ENCODE data around the gene TAF3. TPM values are rescaled to one million over a fixed set of nuclear protein-coding genes. Genes with fewer than 3 reads are reported as not detected.
"Not testable (repeated sequence)": the region's sequence is repeated elsewhere in the genome, so short reads cannot be mapped to it uniquely, and the experiment has no call there.

Gene TAF3
- polyA plus RNA-seq, 3 donors from 2014 or later: 3.5 to 13.2 (median 5.5) TPM

DNA sequence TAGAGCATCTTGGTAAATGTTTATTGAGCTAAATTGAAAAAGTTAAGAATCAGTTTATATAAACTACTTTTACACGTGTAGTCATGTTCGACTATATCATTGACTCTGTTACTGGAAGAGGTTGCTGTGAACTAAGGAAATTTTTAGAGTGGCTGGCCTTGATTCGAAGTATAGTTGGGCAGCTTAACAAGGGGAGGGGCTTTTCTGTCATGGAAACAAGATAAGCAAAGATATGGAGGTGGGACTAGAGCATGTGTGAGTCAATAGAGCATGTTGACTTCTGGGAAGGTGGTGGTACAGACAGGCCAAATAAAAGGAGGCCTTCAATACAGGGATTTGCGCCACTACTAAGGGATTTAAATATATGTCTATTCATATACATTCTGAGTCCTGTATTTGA, 22.7 kb upstream of the TAF3 start:
- peaks cover 10 to 46% of the 10 kb centered on the region in 2 donors for H3K4me1 Mint-ChIP-seq
- no peak overlapping the region for H3K27ac Mint-ChIP-seq
- no peak overlapping the region for H3K4me3 Mint-ChIP-seq

GRCh38 chr10:7797582-7797981, 20.7 kb upstream of the TAF3 start:
- Mint-ChIP-seq H3K9me3 (no peaks in the 10 kb centered on the region), H3K27me3 (ENCODE audit: low read depth in 3 of 3) (no peaks in the 10 kb centered on the region), H3K36me3 (peaks cover 24 to 36% (median 26%) of the 10 kb centered on the region in 3 donors), H3K27ac (peak overlapping the region in 1 of 6 donors; percentile 51), H3K4me3 (no peak overlapping the region), H3K4me1 (peaks cover 10 to 28% of the 10 kb centered on the region in 2 donors)
- DNase-seq: no peak

More for the DNA sequence above, 22.7 kb upstream of the TAF3 start:
- H3K27me3 Mint-ChIP-seq (ENCODE audit: low read depth in 3 of 3): no peaks in the 10 kb centered on the region
- no peaks in the 10 kb centered on the region for H3K9me3 Mint-ChIP-seq
- H3K36me3 Mint-ChIP-seq: peaks cover 18 to 24% (median 18%) of the 10 kb centered on the region in 3 donors
- no peak for DNase-seq

DNA sequence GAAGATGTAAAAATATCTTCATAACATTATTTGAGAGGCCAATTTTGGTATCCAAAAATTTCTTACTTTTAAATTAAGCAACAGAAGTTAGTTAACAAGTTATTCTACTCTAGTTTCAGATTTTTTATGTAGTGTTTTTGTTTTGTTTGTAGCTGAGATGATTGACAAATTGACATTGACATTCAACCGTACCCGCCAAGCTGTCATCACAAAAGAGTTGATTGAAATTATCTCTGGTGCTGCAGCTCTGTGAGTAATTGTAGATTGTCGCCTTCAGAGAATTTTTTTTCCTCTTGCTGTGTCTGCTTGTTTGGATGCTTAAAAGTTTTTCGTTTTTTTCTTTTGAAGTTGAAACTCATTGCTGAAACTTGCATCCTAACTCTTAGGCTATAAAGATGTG, 15.7 kb upstream of the TAF3 start:
- Mint-ChIP-seq H3K4me3 (no peak overlapping the region), H3K27ac (no peak overlapping the region), H3K4me1 (no peaks in the 10 kb centered on the region), H3K27me3 (ENCODE audit: low read depth in 3 of 3) (no peaks in the 10 kb centered on the region), H3K9me3 (no peaks in the 10 kb centered on the region), H3K36me3 (peaks cover 31 to 56% (median 44%) of the 10 kb centered on the region in 3 donors)
- DNase-seq: no peak

GRCh38 chr10:7804216-7804615, 14.1 kb upstream of the TAF3 start:
- H3K9me3 Mint-ChIP-seq: no peaks in the 10 kb centered on the region
- no peaks in the 10 kb centered on the region for H3K27me3 Mint-ChIP-seq (ENCODE audit: low read depth in 3 of 3)
- H3K4me1 Mint-ChIP-seq: no peaks in the 10 kb centered on the region
- no peak overlapping the region for H3K4me3 Mint-ChIP-seq
- DNase-seq: no peak
- H3K36me3 Mint-ChIP-seq: peaks cover 30 to 53% (median 44%) of the 10 kb centered on the region in 3 donors
- no peak overlapping the region for H3K27ac Mint-ChIP-seq

DNA sequence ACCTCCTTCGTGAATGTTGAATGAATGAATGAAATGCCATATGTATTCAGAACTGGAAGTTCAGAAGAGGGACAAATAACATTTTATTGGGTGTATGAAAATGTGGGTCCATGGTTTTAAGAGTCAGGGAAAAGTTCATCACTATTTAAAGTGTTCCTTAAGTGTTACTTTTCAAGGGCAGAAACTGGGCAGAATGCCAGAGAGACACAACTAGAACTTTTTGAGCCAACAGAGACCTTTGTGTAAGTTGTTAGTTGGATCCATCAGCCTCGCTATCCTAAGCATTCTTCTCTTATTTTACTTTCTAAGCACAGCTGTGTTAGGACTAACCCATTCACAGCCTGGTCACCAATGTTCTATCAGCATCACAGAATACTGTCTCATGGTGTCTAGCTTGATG, 13.6 kb upstream of the TAF3 start:
- Mint-ChIP-seq H3K36me3 (peaks cover 26 to 48% (median 38%) of the 10 kb centered on the region in 3 donors), H3K27me3 (ENCODE audit: low read depth in 3 of 3) (peaks cover 0 to 4% (median 0%) of the 10 kb centered on the region in 3 donors), H3K9me3 (no peaks in the 10 kb centered on the region), H3K4me1 (no peaks in the 10 kb centered on the region), H3K27ac (no peak overlapping the region), H3K4me3 (no peak overlapping the region)
- DNase-seq: no peak

DNA sequence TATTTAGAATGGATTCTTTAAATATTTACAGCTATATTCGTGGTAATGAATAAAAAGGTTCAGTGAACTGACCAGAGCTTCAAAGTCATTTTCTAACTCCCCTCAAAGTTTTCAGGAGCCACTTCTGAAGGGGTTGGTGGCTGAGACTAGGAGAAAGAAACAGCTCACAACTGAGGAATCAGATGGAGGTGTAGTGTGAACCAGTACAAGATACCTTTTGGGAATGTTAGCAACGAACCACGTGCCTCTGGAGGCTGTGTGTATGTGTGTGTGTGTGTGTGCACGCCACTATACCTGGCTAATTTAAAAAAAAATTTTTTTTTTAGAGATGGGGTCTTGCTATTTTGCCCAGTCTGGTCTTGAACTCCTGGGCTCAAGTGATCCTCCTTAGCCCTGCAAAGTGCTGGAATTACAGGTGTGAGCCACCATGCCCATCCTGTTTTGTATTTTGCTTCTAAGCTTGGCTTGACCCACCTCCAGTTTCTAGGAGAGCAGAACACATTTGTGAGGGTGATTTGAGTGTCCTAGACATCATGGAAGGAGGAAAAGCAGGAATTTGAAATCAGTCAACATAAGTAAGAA, 9.5 kb upstream of the TAF3 start:
- no peaks in the 10 kb centered on the region for H3K9me3 Mint-ChIP-seq
- H3K4me1 Mint-ChIP-seq: no peaks in the 10 kb centered on the region
- peak overlapping the region in 1 of 6 donors; percentile 21 for H3K27ac Mint-ChIP-seq
- no peak overlapping the region for H3K4me3 Mint-ChIP-seq
- peaks cover 0 to 4% (median 2%) of the 10 kb centered on the region in 3 donors for H3K27me3 Mint-ChIP-seq (ENCODE audit: low read depth in 3 of 3)
- DNase-seq: no peak
- H3K36me3 Mint-ChIP-seq: peaks cover 13 to 19% (median 18%) of the 10 kb centered on the region in 3 donors

DNA sequence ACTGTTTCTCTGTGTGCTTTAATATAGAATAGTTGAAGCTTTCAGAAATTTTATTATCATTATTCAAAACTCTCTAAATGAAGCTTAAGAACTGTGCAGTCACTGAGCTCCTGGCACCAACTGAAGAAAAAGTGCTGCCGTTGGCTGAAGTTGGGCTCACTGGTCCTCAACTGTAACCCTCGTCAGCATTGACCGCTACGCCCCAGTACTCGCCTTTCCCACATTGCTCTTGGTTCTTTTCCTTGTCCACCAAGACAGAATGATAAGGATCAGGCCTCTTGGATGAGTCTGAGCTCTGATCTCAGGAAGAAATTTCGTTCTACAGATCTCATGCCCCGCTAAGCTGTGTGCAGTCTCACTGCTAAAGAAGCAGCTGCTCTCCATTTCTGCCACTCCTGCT, 7.9 kb upstream of the TAF3 start:
- peaks cover 0 to 4% (median 2%) of the 10 kb centered on the region in 3 donors for H3K27me3 Mint-ChIP-seq (ENCODE audit: low read depth in 3 of 3)
- no peak overlapping the region for H3K4me3 Mint-ChIP-seq
- H3K4me1 Mint-ChIP-seq: no peaks in the 10 kb centered on the region
- peaks cover 5 to 9% (median 9%) of the 10 kb centered on the region in 3 donors for H3K36me3 Mint-ChIP-seq
- no peak for DNase-seq
- H3K27ac Mint-ChIP-seq: peak overlapping the region in 1 of 6 donors; percentile 45
- no peaks in the 10 kb centered on the region for H3K9me3 Mint-ChIP-seq

DNA sequence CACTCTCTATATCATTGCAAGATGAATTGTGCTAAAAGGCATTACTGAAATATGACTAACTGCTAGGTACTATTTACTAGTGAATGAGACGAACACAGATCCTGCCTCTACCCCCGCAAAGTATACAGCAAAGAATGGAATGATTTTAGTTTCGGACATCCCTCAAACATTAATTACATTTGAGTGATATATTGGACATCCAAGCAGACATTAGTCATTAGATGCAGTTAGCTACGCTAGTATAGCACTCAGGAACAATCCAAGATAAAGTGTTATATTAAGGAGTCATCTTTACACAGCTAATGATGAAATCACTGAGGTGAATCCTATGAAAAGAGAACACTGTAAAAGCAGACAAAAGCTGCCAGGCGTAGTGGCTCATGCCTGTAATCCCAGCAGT, 7.3 kb upstream of the TAF3 start:
- DNase-seq: no peak
- Mint-ChIP-seq H3K27ac (peak overlapping the region in 3 of 6 donors; percentile 12 to 45 (median 42)), H3K27me3 (ENCODE audit: low read depth in 3 of 3) (peaks cover 0 to 4% (median 2%) of the 10 kb centered on the region in 3 donors), H3K9me3 (no peaks in the 10 kb centered on the region), H3K36me3 (peaks cover 5 to 9% (median 9%) of the 10 kb centered on the region in 3 donors), H3K4me1 (no peaks in the 10 kb centered on the region), H3K4me3 (no peak overlapping the region)

DNA sequence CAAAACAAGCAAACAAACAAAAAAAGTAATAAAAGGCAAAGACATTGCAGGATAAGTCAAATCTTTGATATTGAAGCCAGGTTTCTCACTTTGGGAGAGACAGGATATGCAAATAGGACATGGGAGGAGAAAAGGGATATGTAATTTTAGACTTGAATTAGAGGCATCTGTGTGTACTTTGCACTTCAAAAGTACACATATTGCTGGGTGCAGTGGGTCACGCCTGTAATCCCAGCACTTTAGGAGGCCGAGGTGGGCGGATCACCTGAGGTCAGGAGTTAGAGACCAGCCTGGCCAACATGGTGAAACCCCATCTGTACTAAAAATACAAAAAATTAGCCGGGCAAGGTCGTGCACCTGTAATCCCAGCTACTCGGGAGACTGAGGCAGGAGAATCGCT, 6.6 kb upstream of the TAF3 start:
- H3K4me3 Mint-ChIP-seq; DNase-seq; H3K36me3 Mint-ChIP-seq; H3K9me3 Mint-ChIP-seq; H3K4me1 Mint-ChIP-seq; H3K27ac Mint-ChIP-seq; H3K27me3 Mint-ChIP-seq (ENCODE audit: low read depth in 3 of 3): not testable (repeated sequence)

- Mint-ChIP-seq H3K4me3 (no peak overlapping the region), H3K27ac (no peak overlapping the region), H3K27me3 (ENCODE audit: low read depth in 3 of 3) (peaks cover 3 to 17% (median 6%) of the 10 kb centered on the region in 3 donors), H3K4me1 (peaks cover 10 to 17% of the 10 kb centered on the region in 2 donors), H3K36me3 (no peaks in the 10 kb centered on the region), H3K9me3 (no peaks in the 10 kb centered on the region)
- no peak for DNase-seq
These were observed 4.8 kb upstream of the TAF3 start for GRCh38 chr10:7813481-7813880.

DNA sequence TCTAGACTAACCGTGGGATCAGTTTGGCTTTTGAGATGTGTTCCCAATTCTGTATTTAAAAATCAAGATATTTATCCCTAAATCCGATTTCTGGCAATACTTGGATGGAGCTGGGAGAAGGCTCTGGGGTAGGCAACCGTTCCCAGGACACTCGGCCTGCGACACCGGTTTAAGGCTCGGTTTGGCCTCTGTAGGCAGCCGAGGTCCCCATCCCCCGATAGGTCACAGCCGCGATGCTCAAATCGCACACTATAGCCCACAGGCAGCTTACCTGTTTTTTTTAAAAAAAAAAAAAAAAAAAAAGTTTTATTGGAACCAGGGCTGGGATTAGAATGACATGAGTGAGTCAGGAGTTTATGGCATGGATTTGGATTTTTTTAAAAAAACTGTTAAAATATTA, 729 bp upstream of the TAF3 start:
- Mint-ChIP-seq H3K4me1 (peaks cover 32 to 45% of the 10 kb centered on the region in 2 donors), H3K9me3 (no peaks in the 10 kb centered on the region), H3K36me3 (no peaks in the 10 kb centered on the region), H3K27ac (peak overlapping the region; percentile 74 to 97 (median 85)), H3K4me3 (peak overlapping the region; percentile 95 to 100 (median 98)), H3K27me3 (ENCODE audit: low read depth in 3 of 3) (peaks cover 3 to 17% (median 5%) of the 10 kb centered on the region in 3 donors)
- DNase-seq: no peak

DNA sequence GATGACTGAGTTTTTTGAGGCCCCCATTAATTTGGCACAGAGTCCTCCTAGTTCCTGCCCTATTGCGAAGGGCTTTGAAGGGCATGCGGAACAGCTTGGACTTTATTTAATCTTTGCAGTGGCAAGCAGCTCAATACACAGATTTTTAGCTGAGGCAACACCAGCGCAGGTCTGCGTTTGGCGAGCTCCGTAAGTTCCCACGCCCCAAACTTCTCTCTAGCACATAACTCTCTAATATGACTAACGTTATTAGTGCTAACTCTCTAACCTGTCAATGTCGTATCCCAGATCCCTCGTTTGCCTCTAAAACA, 366 bp upstream of the TAF3 start:
- Mint-ChIP-seq H3K4me3 (peak overlapping the region; percentile 95 to 100 (median 98)), H3K27me3 (ENCODE audit: low read depth in 3 of 3) (peaks cover 3 to 17% (median 5%) of the 10 kb centered on the region in 3 donors), H3K4me1 (peaks cover 32 to 45% of the 10 kb centered on the region in 2 donors), H3K27ac (peak overlapping the region; percentile 74 to 97 (median 85)), H3K36me3 (no peaks in the 10 kb centered on the region), H3K9me3 (no peaks in the 10 kb centered on the region)
- no peak for DNase-seq

GRCh38 chr10:7819121-7819460, 786 bp downstream of the TAF3 start:
- peak overlapping the region; percentile 83 to 99 (median 86) for H3K27ac Mint-ChIP-seq
- peaks cover 32 to 45% of the 10 kb centered on the region in 2 donors for H3K4me1 Mint-ChIP-seq
- DNase-seq: peak in 2 of 3 donors; percentile 3 to 10
- peaks cover 3 to 17% (median 5%) of the 10 kb centered on the region in 3 donors for H3K27me3 Mint-ChIP-seq (ENCODE audit: low read depth in 3 of 3)
- H3K36me3 Mint-ChIP-seq: no peaks in the 10 kb centered on the region
- peak overlapping the region; percentile 95 to 100 (median 98) for H3K4me3 Mint-ChIP-seq
- no peaks in the 10 kb centered on the region for H3K9me3 Mint-ChIP-seq

GRCh38 chr10:7824251-7824650, 5.9 kb downstream of the TAF3 start:
- no peak overlapping the region for H3K27ac Mint-ChIP-seq
- H3K9me3 Mint-ChIP-seq: no peaks in the 10 kb centered on the region
- no peak overlapping the region for H3K4me3 Mint-ChIP-seq
- no peak for DNase-seq
- peaks cover 7 to 29% (median 10%) of the 10 kb centered on the region in 3 donors for H3K36me3 Mint-ChIP-seq
- peaks cover 23 to 48% of the 10 kb centered on the region in 2 donors for H3K4me1 Mint-ChIP-seq
- H3K27me3 Mint-ChIP-seq (ENCODE audit: low read depth in 3 of 3): peaks cover 0 to 3% (median 0%) of the 10 kb centered on the region in 3 donors

DNA sequence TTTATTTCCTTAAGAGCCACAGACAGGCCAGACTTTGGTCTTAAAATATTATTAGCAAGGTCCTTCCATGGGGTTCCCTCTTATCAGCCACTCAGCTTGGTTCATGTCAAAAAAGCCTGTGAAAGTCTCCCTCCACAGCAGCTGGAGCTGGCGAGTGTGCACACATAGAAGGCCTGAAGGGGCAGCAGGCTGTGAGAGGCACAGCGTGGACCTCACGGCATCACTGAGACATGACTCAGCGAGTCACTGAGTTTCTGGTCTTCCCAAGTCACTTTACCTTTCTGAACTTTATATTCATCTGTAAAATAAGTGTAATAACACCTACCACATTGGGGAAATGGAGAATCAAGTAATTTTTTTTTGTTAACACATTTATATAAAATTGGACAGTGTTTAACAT, 8.7 kb downstream of the TAF3 start:
- Mint-ChIP-seq H3K9me3 (no peaks in the 10 kb centered on the region), H3K27ac (no peak overlapping the region), H3K4me1 (peaks cover 15 to 51% of the 10 kb centered on the region in 2 donors), H3K36me3 (peaks cover 11 to 33% (median 14%) of the 10 kb centered on the region in 3 donors), H3K4me3 (no peak overlapping the region), H3K27me3 (ENCODE audit: low read depth in 3 of 3) (peaks cover 0 to 1% (median 0%) of the 10 kb centered on the region in 3 donors)
- DNase-seq: no peak

Data from immature natural killer cell (primary cell).